Hepatic stellate cell (primary cell): Measurements from ENCODE around the gene PRMT1.

Source experiments
- DNase-seq: peaks from one replicate; pipeline ENCODE4 v3.0.0; 2011; ENCODE audit warnings: low spot score

Gene PRMT1

DNA sequence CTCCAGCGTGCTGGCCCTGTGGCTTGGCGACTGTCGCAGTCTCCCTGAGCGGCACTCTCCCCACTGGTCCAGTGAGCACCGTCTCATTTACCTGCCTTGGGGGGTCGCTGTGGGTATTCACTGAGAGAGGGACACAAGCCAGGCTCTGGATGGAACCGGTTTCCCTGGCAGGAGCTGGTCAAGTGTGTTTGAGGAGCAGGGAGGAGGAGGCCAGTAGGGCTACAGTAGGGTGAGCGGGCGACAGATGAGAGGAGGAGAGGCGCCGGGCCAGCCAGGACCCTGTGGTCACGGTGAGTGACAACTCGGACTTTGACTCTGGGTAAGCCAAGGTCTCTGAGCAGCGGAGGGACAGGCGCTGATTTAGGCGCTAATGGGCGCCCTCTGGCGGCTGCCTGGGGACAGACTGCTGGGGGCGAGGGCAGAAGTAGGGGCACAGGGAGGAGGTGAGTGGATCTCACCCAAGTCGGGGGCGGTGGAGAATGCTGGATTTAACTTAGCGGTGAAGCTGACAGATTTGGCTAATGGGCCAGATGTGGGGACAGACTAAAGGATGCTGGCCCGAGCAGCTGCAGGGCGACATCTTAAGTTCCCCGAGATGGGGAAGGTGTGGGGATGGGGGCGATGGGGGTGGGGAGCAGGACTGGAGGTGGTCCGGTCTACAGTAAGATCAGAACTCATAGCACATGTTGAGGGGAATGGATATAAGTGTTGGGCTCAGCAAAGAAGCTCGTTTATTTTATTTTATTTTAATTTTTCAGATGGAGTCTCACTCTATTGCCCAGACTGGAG, 4.7 kb upstream of the PRMT1 start:
- peak; percentile 87 for DNase-seq

DNA sequence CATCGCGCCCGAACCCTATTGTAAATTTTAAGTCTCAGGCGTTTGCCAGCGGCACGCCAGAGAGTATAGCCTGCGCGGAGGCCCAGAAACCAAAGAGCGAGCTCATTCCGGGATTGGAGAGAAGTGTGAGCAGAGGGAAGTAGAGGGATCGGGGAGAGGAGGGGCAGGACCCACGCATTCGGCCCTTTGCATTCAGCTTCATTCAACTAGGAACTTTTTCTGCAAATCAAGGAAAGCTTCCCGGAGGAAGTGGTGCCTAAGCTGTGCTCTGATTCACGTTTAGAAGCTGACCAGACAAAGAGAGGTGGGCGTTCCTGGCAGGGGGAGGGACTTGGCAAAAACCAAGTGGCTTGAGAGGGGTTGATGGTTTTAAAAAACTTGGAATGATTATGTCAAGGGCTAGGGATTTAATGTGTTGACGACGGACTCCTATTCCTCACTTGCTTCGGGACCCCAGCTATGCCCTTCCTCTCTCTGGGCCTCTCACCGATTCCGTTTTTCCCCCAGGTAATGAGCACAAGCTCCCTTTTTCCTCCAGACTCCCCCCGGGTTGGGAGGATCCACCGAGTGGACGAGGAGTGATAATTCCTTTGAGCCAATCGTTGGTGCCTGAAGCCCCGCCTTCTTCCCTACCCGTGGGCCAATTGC, 811 bp upstream of the PRMT1 start:
- peak; percentile 92 for DNase-seq

DNA sequence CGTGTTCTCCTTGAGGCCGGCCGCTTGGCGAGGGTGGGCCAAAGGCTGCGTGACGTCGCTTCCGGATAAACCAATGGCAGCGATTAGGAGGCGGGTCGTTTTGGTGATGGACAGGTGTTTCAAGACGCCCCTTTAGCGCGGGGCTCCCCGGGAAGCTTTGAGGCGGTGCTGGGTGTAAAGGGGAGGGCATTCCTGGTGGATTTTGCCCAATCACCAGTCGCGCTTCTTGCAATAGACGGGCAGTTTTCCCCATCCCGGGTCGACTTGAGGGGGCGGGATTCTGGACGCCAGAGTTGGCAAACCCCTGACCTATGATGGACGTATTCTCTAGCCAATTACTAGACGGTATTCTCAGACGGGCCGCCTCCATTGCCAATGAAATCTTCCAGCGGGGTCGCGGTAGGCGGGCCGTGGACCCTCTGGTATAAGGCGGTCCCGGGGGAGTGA, 264 bp upstream of the PRMT1 start:
- DNase-seq = peak; percentile 99

DNA sequence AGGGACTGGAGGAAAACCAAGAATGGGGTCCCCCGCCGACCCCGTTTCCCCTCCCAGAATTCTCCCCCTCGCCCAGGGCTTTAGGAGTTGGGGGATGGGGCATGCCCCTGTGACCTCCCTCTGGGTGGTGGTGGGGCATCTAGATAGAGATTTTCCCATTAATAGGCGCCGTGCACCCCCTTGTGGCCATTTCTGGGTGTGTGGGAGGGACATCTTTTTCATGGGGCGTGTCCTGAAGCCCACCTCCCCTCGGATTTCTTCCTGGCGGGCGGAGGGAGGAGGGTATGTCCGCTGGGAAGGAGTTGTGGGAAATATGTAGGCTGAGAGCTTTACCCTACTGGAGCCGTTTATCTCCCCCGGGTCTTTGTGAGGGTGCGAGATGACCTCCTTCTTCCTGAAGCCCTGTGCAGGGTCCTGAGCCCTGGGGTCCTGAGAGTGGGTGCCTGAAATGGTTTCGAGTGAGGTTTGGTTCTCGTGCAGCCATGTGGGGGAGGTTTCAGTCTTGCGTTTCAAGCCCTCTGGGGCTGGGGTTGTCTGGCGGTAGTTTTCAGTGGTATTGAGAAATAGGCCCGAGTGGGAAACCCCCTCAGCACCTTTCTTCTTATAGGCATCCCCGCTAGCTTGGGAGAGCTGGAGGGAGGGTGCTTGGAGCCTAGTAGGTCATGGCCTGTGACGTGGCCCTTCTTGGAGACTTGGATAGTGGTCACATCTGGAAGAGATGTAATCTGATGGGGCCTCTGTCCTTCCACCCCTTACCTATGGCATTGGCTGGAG, 1.0 kb downstream of the PRMT1 start:
- peak; percentile 70 for DNase-seq

DNA sequence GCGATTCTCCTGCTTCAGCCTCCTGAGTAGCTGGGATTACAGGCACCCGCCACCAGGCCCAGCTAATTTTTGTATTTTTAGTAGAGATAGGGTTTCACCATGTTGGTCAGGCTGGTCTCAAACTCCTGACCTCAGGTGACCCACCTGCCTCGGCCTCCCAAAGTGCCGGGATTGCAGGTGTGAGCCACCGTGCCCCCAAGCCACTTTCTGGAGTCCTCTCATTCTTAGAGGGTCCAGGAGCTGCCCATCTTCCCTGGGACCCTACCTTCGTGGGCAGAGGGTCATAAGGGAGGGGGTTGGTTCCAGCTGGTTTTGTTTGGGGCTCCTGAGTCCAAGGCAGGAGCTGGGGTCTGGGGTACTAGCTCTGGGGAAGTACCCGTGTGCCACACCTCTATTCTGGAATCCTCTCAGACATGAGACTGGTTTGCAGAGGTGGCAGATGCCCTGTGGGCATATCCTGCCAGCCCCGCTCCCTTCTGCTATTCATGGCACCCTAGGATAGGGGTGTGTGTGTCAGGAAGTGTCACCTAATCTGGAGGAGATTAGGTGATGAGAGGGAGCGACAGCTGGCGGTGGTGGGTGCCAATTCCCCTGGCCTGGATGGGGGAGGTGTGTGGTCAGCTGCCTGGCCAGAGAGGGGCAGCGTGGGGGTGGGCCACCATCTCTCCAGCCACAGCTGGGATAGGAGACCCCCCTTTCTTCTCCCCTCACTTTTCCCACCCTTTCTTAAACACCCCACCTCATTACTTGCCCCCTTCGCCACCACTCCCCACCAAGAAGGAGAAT, 2.1 kb downstream of the PRMT1 start:
- DNase-seq = no peak

DNA sequence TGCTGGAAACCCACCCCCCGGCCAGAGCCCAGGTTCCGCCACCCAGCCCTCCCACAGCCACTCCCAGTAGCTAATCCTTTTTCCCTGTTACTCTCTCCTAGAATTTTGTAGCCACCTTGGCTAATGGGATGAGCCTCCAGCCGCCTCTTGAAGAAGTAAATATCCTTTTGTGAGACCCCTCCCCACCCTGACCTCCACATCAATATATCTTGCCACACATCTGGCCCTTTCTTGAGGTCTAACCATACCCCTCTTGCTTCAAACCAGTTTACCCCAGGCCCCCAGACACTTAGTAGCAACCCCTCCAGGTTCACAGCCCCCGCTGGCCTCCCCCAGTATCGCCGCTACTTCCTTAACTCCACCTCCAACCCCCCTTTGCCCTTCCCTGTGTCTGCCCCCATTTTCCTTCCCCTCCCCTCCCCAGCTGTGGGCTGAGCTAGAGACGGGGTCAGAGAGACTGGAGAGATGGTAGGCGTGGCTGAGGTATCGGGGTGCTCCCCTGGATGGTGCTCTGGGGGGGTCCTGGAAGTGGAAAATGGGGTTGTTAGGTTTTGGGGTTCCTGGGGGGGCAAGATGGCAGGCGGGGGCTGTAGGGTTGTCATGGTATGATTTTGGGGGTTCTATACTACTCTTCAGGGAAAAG, 2.8 kb downstream of the PRMT1 start:
- no peak for DNase-seq

DNA sequence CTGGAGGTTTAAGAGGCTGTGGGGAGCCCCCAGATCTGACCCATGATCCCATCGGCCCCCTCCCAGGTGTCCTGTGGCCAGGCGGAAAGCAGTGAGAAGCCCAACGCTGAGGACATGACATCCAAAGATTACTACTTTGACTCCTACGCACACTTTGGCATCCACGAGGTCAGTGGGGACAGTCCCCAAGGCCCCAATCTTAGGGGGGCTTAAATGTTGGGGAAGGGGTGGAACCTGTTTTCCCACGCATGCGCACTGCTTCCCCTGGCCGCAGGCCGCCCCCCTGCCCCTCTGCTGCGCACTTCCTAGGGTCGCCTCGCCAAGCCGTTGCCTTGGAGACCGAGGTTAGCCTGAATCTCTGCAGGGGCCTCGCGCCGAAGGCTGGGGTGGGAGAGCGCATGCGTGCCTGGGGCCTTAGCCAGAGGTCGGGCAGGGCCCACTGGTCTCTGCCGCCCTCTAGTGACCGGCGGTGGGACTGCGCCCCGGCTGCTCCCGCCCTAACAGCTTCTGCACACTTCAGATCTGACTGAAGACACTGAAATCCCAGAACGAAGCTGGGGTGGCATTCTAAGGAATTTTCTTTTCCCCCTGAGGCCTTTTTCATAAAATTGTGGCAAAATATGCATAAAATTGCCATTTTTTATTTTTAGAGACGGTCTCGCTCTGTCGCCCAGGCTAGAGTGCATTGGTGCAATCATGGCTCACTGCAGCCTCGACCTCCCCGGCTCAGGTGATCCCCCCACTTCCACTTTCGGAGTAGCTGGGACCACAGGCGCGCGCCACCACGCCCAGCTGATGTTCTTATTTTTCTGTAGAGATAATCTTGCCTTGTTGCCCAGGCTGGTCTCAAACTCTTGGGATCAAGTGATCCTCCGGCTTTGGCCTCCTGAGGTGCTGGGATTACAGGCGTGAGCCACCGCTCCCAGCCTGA, 3.6 kb downstream of the PRMT1 start:
- peak; percentile 98 for DNase-seq

DNA sequence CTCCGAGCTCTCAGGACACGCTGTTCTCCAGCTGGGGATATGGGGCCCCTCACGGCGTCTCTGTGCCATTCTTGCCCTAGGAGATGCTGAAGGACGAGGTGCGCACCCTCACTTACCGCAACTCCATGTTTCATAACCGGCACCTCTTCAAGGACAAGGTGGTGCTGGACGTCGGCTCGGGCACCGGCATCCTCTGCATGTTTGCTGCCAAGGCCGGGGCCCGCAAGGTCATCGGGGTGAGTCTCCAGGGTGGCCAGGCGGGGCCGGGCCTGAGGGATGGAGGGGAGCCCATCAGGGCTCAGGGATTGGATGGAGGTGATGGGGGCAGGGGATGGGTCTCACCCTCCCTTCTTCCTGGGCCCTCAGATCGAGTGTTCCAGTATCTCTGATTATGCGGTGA, 4.8 kb downstream of the PRMT1 start:
- DNase-seq = no peak

DNA sequence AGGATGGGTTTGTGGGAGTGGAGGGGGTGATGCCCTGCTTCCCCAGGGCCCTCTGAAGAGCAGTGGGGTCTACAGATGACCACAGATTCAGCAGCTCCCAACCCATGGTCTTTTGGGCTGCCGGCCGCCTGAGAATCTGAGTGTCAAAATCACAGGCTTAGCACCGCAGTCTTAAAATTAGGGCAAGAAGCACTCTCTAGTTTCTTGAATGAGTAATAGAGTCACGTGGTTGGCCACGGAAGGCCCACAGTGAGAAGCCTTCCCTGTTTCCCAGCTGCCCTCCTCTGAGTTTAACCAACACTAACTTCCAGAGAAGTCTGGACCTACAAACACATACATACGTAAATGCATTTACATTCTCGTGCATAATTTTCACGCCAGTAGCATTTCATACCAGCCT, 5.2 kb downstream of the PRMT1 start:
- DNase-seq = no peak

DNA sequence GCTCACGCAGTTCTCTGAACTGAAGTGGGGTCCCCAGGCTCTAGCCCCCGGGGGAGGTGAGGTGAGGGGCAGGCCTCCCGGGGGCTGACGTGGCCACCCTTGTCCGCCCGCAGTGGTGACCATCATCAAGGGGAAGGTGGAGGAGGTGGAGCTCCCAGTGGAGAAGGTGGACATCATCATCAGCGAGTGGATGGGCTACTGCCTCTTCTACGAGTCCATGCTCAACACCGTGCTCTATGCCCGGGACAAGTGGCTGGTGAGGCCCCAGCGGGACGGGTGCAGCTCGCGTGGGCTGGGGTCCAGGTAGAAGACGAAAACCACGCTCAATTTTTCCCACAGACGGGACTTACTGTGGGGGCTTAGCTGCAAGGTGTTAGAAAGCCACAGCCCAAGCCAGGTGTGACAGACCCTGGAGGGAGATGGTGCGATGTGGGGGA, 6.8 kb downstream of the PRMT1 start:
- DNase-seq = no peak

DNA sequence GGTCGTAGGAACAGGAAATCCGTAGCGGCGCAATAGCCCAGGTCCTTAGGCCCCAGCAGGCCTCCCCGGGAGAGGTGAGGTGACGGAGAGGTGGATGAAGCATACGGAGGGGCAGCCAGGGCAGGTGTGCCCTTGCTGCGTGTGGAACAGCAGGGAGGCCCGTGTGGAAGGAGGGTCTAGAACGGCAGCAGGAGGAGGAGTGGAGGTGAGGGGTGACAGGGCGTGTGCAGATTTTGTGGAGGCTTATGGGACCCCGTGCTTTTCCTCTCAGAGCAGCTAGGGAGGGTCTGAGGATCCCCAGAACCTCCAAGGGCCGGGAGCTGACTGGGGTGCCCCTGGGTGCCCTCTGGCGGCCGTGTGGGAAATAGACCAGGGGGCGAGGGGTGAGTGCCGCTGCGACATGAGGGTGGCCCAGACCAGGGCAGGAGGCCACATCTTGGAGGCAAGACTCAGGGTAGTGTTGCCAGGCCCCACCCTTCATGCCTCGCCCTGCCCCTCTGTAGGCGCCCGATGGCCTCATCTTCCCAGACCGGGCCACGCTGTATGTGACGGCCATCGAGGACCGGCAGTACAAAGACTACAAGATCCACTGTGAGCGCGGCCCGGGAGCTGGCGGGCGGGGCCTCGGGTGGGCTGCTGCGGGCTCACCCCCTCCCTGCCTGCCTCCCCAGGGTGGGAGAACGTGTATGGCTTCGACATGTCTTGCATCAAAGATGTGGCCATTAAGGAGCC, 7.3 kb downstream of the PRMT1 start:
- no peak for DNase-seq

DNA sequence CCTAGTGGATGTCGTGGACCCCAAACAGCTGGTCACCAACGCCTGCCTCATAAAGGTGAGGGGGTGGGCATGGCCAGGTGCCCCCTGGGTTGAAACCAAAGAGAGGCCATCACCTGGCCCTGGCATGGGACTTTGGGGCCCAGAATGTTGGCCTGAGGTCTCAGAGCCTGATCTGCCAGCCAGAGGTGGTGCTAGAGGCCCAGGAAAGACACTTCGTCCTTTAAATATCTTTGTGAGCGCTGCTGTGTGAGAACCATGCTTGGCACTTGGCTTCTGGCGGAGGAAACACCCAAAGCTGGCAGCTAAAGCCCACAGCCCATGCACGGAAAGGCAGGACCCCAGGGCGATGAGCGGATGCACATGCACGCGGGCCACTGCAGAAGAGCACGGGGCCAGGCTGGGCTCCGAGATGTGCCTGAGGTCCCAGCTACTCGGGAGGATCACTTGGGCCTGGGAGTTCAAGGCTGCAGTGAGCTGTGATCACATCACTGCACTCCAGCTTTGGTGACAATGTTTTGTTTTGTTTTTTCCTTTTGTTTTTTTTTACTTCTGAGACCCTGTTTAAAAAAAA, 8.0 kb downstream of the PRMT1 start:
- no peak for DNase-seq

DNA sequence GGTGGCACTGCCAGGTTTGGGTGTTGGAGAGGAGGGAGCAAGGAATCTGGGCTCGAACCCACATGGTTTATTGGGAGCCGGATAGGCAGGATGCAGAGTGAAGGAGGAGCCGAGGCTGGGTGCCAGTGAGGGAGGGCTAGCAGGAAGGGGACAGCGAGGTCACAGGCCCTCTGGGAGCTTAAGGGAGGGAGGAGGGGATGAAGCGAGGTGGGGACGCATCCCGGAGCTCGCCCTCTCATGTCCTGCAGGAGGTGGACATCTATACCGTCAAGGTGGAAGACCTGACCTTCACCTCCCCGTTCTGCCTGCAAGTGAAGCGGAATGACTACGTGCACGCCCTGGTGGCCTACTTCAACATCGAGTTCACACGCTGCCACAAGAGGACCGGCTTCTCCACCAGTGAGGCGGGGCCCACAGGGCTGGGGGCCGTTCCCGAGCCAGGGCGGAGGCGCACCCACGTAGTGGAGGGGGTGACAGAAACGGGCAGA, 8.8 kb downstream of the PRMT1 start:
- no peak for DNase-seq

DNA sequence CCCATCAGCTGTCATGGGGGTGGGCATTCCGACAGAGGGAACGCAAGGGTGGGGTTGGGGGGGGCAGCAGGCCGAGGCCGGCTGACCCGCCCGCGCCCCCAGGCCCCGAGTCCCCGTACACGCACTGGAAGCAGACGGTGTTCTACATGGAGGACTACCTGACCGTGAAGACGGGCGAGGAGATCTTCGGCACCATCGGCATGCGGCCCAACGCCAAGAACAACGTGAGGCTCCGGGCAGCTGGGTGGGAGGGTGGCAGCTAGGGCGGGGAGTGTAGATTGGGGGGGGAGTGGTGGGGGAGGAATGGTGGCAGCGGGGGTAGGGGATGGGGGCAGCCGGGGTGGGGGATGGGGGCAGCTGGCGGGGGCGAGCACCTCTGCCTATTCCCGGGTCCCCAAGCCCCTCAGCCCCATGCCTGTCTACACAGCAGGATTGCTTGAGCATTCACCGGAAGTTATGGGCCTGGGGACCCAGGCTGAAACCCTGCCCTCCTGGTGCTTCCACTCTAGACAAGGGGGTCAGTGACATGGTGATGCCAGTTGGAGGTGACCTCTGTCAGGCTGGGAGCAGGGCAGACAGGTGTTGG, 9.5 kb downstream of the PRMT1 start:
- no peak for DNase-seq

DNA sequence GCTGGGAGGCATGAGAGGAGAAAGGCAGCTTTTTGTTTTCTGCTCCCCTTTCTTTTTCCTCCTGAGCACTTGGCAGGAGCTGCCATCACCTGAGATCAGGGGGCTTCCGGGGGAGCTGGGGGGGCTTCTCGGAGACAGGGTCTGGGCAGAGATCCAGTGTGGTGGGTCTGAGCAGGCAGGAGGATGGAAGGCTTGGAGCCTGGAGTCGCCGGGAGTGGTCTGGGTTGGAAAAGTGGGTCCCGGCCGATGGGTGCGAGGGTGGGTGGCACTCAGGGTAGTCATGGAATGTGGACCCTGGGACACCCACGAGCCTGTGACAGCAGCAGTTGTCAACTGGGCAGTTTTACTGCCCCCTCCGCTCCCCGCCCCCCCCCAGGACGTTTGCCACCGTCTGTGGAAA, 10.1 kb downstream of the PRMT1 start:
- no peak for DNase-seq

DNA sequence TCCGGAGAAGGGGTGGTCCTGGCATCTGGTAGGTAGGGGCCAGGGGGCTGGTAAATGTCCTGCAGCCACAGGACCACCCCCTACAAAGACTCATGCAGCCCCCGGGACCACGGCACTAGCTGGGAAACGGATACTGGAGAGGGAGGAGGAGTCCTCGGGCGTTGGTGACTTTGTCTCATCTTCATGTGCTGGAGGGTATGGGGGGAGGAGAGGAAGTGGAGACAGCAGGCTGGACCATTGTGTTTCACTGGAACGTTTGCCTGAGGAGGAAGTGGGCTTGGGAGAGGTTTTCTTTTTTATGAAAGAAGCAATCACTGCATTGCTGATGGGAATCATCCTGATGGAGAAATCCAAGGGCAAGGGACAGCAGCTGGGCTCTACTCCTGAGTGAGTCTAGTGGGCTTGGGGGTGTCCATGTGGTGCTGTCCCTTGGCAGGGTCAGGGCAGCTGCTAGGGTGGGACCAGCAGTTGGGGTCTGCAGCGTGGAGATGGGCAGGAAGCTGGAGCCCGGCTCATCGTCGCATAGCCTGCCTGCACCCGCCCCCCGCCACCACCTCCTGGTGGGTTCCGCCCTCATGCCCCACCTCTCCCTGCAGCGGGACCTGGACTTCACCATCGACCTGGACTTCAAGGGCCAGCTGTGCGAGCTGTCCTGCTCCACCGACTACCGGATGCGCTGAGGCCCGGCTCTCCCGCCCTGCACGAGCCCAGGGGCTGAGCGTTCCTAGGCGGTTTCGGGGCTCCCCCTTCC, 10.7 kb downstream of the PRMT1 start:
- DNase-seq = no peak

DNA sequence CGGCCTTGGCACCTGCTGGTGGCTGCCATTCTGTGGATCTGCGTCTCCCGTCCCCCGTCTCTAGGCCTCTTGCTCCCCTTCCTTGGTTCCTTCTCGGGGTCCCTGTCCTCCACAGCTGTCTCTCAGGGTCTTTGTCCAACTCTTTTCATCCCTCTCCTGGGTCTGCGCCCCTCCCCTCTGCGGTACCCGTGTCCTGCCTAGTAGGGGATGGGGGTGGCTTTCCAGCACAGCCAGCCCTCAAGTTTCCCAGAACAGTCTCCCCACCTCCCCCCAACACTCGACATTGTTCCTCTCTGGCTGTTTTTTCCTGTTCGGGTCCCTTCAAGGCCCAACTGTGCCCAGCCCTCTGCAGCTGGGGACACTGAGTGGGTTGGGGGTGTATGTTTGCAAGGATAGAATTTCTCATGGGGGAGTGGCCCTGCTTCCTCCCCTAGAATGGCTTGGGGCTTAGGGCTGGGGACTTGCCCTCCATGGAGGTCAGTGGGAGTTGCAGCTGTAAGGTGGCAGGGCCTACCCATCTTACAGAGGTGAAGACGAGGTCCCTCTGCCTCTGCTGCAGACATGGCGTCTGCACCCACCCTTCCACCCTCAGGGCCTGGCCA, 11.6 kb downstream of the PRMT1 start:
- DNase-seq = no peak
